Activated CD4-positive, alpha-beta T cell treated with anti-CD3 and anti-CD28 coated beads, Interleukin-2, amount 10 ng/mL, durations not matched to agents 24 days and 14 days (primary cell): ENCODE data around the gene SSC5D. TPM values are rescaled to one million over a fixed set of nuclear protein-coding genes. Genes with fewer than 3 reads are reported as not detected.
"Not testable (repeated sequence)": the region's sequence is repeated elsewhere in the genome, so short reads cannot be mapped to it uniquely, and the experiment has no call there.

ENCODE experiments used
- DNase-seq: peaks from one replicate; pipeline ENCODE4 v3.0.0; 2022
- H3K27ac Mint-ChIP-seq: one replicate; pipeline ENCODE4 v1.8.0; 2022; ENCODE audit warnings: mild to moderate bottlenecking, mixed read lengths
- H3K27me3 Mint-ChIP-seq: one replicate; pipeline ENCODE4 v1.8.0; 2022; ENCODE audit warnings: mixed read lengths
- H3K36me3 Mint-ChIP-seq: one replicate; pipeline ENCODE4 v1.8.0; 2022; ENCODE audit warnings: low read depth, mild to moderate bottlenecking, mixed read lengths
- H3K4me1 Mint-ChIP-seq: one replicate; pipeline ENCODE4 v1.8.0; 2021; ENCODE audit warnings: mixed read lengths
- H3K4me3 Mint-ChIP-seq: one replicate; pipeline ENCODE4 v1.8.0; 2022; ENCODE audit warnings: mild to moderate bottlenecking, moderate library complexity, mixed read lengths
- H3K9me3 Mint-ChIP-seq: one replicate; pipeline ENCODE4 v1.8.0; 2021; ENCODE audit warnings: mixed read lengths
- intact Hi-C: fragments of 100-400 bp; cut with micrococcal nuclease; formaldehyde crosslinking; loops from one replicate; pipeline ENCODE4 v1.15.1; 2023
- total RNA-seq: library from RNA; stranded (reverse); gene quantifications from 2 replicates; pipeline ENCODE4 v1.2.3, GENCODE V29; 2022

SSC5D gene
- 0.19 and 0.21 TPM in 2 replicates for total RNA-seq

- intact Hi-C loops: no loop called here
- Mint-ChIP-seq H3K27me3 (peaks cover 3% of the 10 kb centered on the region), H3K36me3 (peaks cover 3% of the 10 kb centered on the region), H3K4me3 (peak within 1 kb of the TSS; percentile 24), H3K27ac (peak within 1 kb of the TSS; percentile 74), H3K4me1 (peaks cover 8% of the 10 kb centered on the region), H3K9me3 (no peaks in the 10 kb centered on the region)
- no peak for DNase-seq
Observed at GRCh38 chr19:55487924-55488687, at the start of gene SSC5D. SSC5D (plus strand) TSS chr19:55488436; CDS start chr19:55488590, 154 bp downstream.

- Mint-ChIP-seq H3K27ac (no peak overlapping the region), H3K36me3 (peaks cover 2% of the 10 kb centered on the region), H3K27me3 (peaks cover 52% of the 10 kb centered on the region), H3K4me3 (no peak overlapping the region), H3K4me1 (peaks cover 14% of the 10 kb centered on the region), H3K9me3 (no peaks in the 10 kb centered on the region)
- intact Hi-C loops: no loop called here
- DNase-seq: no peak
Observed at GRCh38 chr19:55439052-55439451, 49.2 kb upstream of the SSC5D start.

- H3K36me3 Mint-ChIP-seq: peaks cover 2% of the 10 kb centered on the region
- H3K27ac Mint-ChIP-seq: no peak overlapping the region
- H3K4me1 Mint-ChIP-seq: peaks cover 14% of the 10 kb centered on the region
- H3K27me3 Mint-ChIP-seq: peaks cover 65% of the 10 kb centered on the region
- intact Hi-C loops: loop anchor here (5.0 kb wide), 1 partner anchor 278 kb away; no protein-coding TSS in a partner anchor
- H3K4me3 Mint-ChIP-seq: no peak overlapping the region
- H3K9me3 Mint-ChIP-seq: no peaks in the 10 kb centered on the region
- DNase-seq: no peak
Observed at GRCh38 chr19:55440411-55441105, 47.7 kb upstream of the SSC5D start.

- H3K36me3 Mint-ChIP-seq: peaks cover 2% of the 10 kb centered on the region
- H3K27ac Mint-ChIP-seq: peak overlapping the region; percentile 3
- no peaks in the 10 kb centered on the region for H3K9me3 Mint-ChIP-seq
- intact Hi-C loops: loop anchor here (5.0 kb wide), 1 partner anchor 279 kb away; no protein-coding TSS in a partner anchor
- no peak for DNase-seq
- H3K4me3 Mint-ChIP-seq: peak overlapping the region; percentile 8
- peaks cover 14% of the 10 kb centered on the region for H3K4me1 Mint-ChIP-seq
- peaks cover 69% of the 10 kb centered on the region for H3K27me3 Mint-ChIP-seq
Observed at GRCh38 chr19:55441319-55441691, 46.9 kb upstream of the SSC5D start.

GRCh38 chr19:55441692-55442321, 46.4 kb upstream of the SSC5D start:
- DNase-seq: no peak
- peak overlapping the region; percentile 8 for H3K4me3 Mint-ChIP-seq
- H3K36me3 Mint-ChIP-seq: peaks cover 2% of the 10 kb centered on the region
- H3K27ac Mint-ChIP-seq: peak overlapping the region; percentile 3
- H3K27me3 Mint-ChIP-seq: peaks cover 65% of the 10 kb centered on the region
- intact Hi-C loops: loop anchor here (5.0 kb wide), 1 partner anchor 280 kb away; no protein-coding TSS in a partner anchor
- peaks cover 14% of the 10 kb centered on the region for H3K4me1 Mint-ChIP-seq
- H3K9me3 Mint-ChIP-seq: no peaks in the 10 kb centered on the region

GRCh38 chr19:55442372-55442961, 45.8 kb upstream of the SSC5D start:
- peaks cover 2% of the 10 kb centered on the region for H3K36me3 Mint-ChIP-seq
- no peak overlapping the region for H3K4me3 Mint-ChIP-seq

GRCh38 chr19:55443045-55443823, 45.0 kb upstream of the SSC5D start, which contains the start of gene SHISA7:
SHISA7 (minus strand) TSS chr19:55443300; CDS start chr19:55442863, 437 bp downstream.
- Mint-ChIP-seq H3K4me3 (no peak within 1 kb of the TSS), H3K27me3 (peaks cover 58% of the 10 kb centered on the region), H3K4me1 (peaks cover 13% of the 10 kb centered on the region), H3K27ac (no peak within 1 kb of the TSS), H3K36me3 (peaks cover 2% of the 10 kb centered on the region), H3K9me3 (no peaks in the 10 kb centered on the region)
- DNase-seq: no peak
- intact Hi-C loops: loop anchor here (5.0 kb wide), 1 partner anchor 281 kb away; no protein-coding TSS in a partner anchor

More at GRCh38 chr19:55442372-55442961, 45.8 kb upstream of the SSC5D start:
- Mint-ChIP-seq H3K27me3 (peaks cover 59% of the 10 kb centered on the region), H3K27ac (no peak overlapping the region), H3K4me1 (peaks cover 13% of the 10 kb centered on the region), H3K9me3 (no peaks in the 10 kb centered on the region)
- intact Hi-C loops: loop anchor here (5.0 kb wide), 1 partner anchor 280 kb away; no protein-coding TSS in a partner anchor
- DNase-seq: no peak

GRCh38 chr19:55443824-55444480, 44.3 kb upstream of the SSC5D start:
- Mint-ChIP-seq H3K36me3 (peaks cover 2% of the 10 kb centered on the region), H3K4me1 (peaks cover 13% of the 10 kb centered on the region), H3K9me3 (no peaks in the 10 kb centered on the region), H3K27me3 (peaks cover 56% of the 10 kb centered on the region), H3K27ac (no peak overlapping the region), H3K4me3 (no peak overlapping the region)
- intact Hi-C loops: loop anchor here (5.0 kb wide), 1 partner anchor 282 kb away; no protein-coding TSS in a partner anchor
- DNase-seq: no peak

- no peak overlapping the region for H3K27ac Mint-ChIP-seq
- H3K9me3 Mint-ChIP-seq: no peaks in the 10 kb centered on the region
- intact Hi-C loops: loop anchor here (5.0 kb wide), 1 partner anchor 282 kb away; no protein-coding TSS in a partner anchor
- peaks cover 49% of the 10 kb centered on the region for H3K27me3 Mint-ChIP-seq
- peaks cover 13% of the 10 kb centered on the region for H3K4me1 Mint-ChIP-seq
- no peak for DNase-seq
- no peak overlapping the region for H3K4me3 Mint-ChIP-seq
- H3K36me3 Mint-ChIP-seq: peaks cover 2% of the 10 kb centered on the region
Observed at GRCh38 chr19:55444646-55445045, 43.6 kb upstream of the SSC5D start.

GRCh38 chr19:55446060-55446459, 42.2 kb upstream of the SSC5D start:
- Mint-ChIP-seq H3K9me3 (no peaks in the 10 kb centered on the region), H3K4me3 (no peak overlapping the region), H3K4me1 (peaks cover 9% of the 10 kb centered on the region), H3K27me3 (peaks cover 48% of the 10 kb centered on the region), H3K36me3 (peaks cover under 1% of the 10 kb centered on the region), H3K27ac (no peak overlapping the region)
- DNase-seq: no peak
- intact Hi-C loops: no loop called here

- H3K36me3 Mint-ChIP-seq: no peaks in the 10 kb centered on the region
- peak; percentile 62 for DNase-seq
Observed at GRCh38 chr19:55447421-55448174, 40.6 kb upstream of the SSC5D start.

GRCh38 chr19:55448175-55448490, 40.1 kb upstream of the SSC5D start:
- H3K27ac Mint-ChIP-seq, DNase-seq, H3K9me3 Mint-ChIP-seq, H3K36me3 Mint-ChIP-seq, H3K4me1 Mint-ChIP-seq, H3K4me3 Mint-ChIP-seq, intact Hi-C loops: not testable (repeated sequence)
- peaks cover 45% of the 10 kb centered on the region for H3K27me3 Mint-ChIP-seq

More at GRCh38 chr19:55447421-55448174, 40.6 kb upstream of the SSC5D start:
- intact Hi-C loops: no loop called here
- Mint-ChIP-seq H3K9me3 (no peaks in the 10 kb centered on the region), H3K27me3 (peaks cover 45% of the 10 kb centered on the region), H3K4me1 (peaks cover 3% of the 10 kb centered on the region), H3K27ac (no peak overlapping the region), H3K4me3 (no peak overlapping the region)
